Neural cell (in vitro differentiated cells): ENCODE data around the gene USP35. TPM values are rescaled to one million over a fixed set of nuclear protein-coding genes. Genes with fewer than 3 reads are reported as not detected.

Experiments
- H2AFZ ChIP-seq: fragments of 200-600, 300-800 bp; sonication (generic), shearing (Covaris generic); 2 replicates; pipeline ENCODE4 v1.6.0; 2014; ENCODE audit warnings: low read depth, mild to moderate bottlenecking, antibody characterized with exemption, low read length, moderate library complexity
- H3F3A ChIP-seq: fragments of 200-600 bp; shearing (Covaris generic); 2 replicates; pipeline ENCODE4 v1.6.1; 2016; ENCODE audit warnings: mild to moderate bottlenecking, moderate library complexity, mixed read lengths, antibody characterized with exemption, low read length; ENCODE audit not compliant: insufficient read depth, poor library complexity, severe bottlenecking
- H3K27ac ChIP-seq: fragments of 200-600, 300-800 bp; sonication (generic), shearing (Covaris generic); 2 replicates; pipeline ENCODE4 v1.5.1; 2014; ENCODE audit warnings: mild to moderate bottlenecking, low read length, moderate library complexity
- H3K27me3 ChIP-seq: fragments of 300-800, 200-600 bp; sonication (generic), shearing (Covaris generic); 2 replicates; pipeline ENCODE4 v1.6.0; 2014; ENCODE audit warnings: mild to moderate bottlenecking, low read depth, low read length, moderate library complexity; ENCODE audit not compliant: insufficient read depth
- H3K36me3 ChIP-seq: fragments of 300-800, 200-600 bp; sonication (generic), shearing (Covaris generic); 2 replicates; pipeline ENCODE4 v1.5.1; 2014; ENCODE audit warnings: mild to moderate bottlenecking, antibody characterized with exemption, low read length, moderate library complexity; ENCODE audit not compliant: insufficient read depth
- H3K4me2 ChIP-seq: fragments of 300-800, 200-600 bp; sonication (generic), shearing (Covaris generic); 2 replicates; pipeline ENCODE4 v1.6.0; 2014; ENCODE audit warnings: mild to moderate bottlenecking, low read length
- H3K4me3 ChIP-seq: fragments of 300-800, 200-600 bp; sonication (generic), shearing (Covaris generic); 2 replicates; pipeline ENCODE4 v1.5.1; 2014; ENCODE audit warnings: mild to moderate bottlenecking, low read length, moderate library complexity
- H3K79me2 ChIP-seq: fragments of 200-600 bp; shearing (Covaris generic); replicated peaks from 2 replicates; pipeline ENCODE4 v1.6.0; 2014; ENCODE audit warnings: mild to moderate bottlenecking, low read length, moderate library complexity; ENCODE audit not compliant: insufficient read depth
- H3K9ac ChIP-seq: fragments of 300-800, 200-600 bp; sonication (generic), shearing (Covaris generic); 2 replicates; pipeline ENCODE4 v1.6.1; 2016; ENCODE audit warnings: mild to moderate bottlenecking, low read length, mixed read lengths
- H3K9me2 ChIP-seq: fragments of 200-600 bp; shearing (Covaris generic); 2 replicates; pipeline ENCODE4 v1.6.1; 2016; ENCODE audit warnings: mild to moderate bottlenecking, low read length, mixed read lengths; ENCODE audit not compliant: insufficient read depth
- H3K9me3 ChIP-seq: fragments of 200-600, 300-800 bp; sonication (generic), shearing (Covaris generic); 2 replicates; pipeline ENCODE4 v1.6.1; 2016; ENCODE audit warnings: mild to moderate bottlenecking, mixed run types, low read length, moderate library complexity, mixed read lengths
- H4K20me1 ChIP-seq: fragments of 200-600 bp; shearing (Covaris generic); 2 replicates; pipeline ENCODE4 v1.6.1; 2016; ENCODE audit warnings: mild to moderate bottlenecking, mixed run types; ENCODE audit not compliant: insufficient read depth
- EP300 ChIP-seq: fragments of 450-650 bp; conservative IDR thresholded peaks from 2 replicates; pipeline ENCODE4 v1.6.1; 2014; ENCODE audit warnings: antibody characterized with exemption, mild to moderate bottlenecking, moderate library complexity; ENCODE audit not compliant: poor library complexity, severe bottlenecking
- EZH2 ChIP-seq: fragments of 200-600, 300-800 bp; shearing (Covaris generic), sonication (generic); IDR thresholded peaks from 2 replicates; pipeline ENCODE4 v1.6.1; 2014; ENCODE audit warnings: antibody characterized with exemption, low read length, borderline replicate concordance, mild to moderate bottlenecking; ENCODE audit not compliant: insufficient read depth, poor library complexity, severe bottlenecking
- MXI1 ChIP-seq: fragments of 450-650 bp; conservative IDR thresholded peaks from 2 replicates; pipeline ENCODE4 v1.6.1; 2014; ENCODE audit warnings: antibody characterized with exemption, mild to moderate bottlenecking; ENCODE audit not compliant: poor library complexity, severe bottlenecking
- POLR2AphosphoS5 ChIP-seq: IDR thresholded peaks from 2 replicates; pipeline ENCODE4 v1.6.1; 2012
- RAD21 ChIP-seq: fragments of 450-650 bp; conservative IDR thresholded peaks from 2 replicates; pipeline ENCODE4 v1.6.1; 2014; ENCODE audit warnings: antibody characterized with exemption, mild to moderate bottlenecking, moderate library complexity
- SMC3 ChIP-seq: fragments of 450-650 bp; conservative IDR thresholded peaks from 2 replicates; pipeline ENCODE4 v1.6.1; 2014; ENCODE audit warnings: antibody characterized with exemption, mild to moderate bottlenecking, moderate library complexity; ENCODE audit not compliant: poor library complexity
- TAF1 ChIP-seq: IDR thresholded peaks from 2 replicates; pipeline ENCODE4 v1.6.1; 2012; ENCODE audit warnings: low read depth
- polyA plus RNA-seq: library from polyadenylated mRNA; depleted of rRNA; stranded (reverse); fragments of >200 nt; gene quantifications from 2 replicates; pipeline ENCODE4 v1.2.3, GENCODE V29; 2014
- TF ChIP-seq, protein P1 (sequence below): IDR thresholded peaks from 2 replicates; pipeline ENCODE4 v1.6.1; 2012; ENCODE audit warnings: borderline replicate concordance
- TF ChIP-seq, protein P2 (sequence below): fragments of 450-650 bp; IDR thresholded peaks from 2 replicates; pipeline ENCODE4 v1.5.1; 2014; ENCODE audit warnings: antibody characterized with exemption, mild to moderate bottlenecking, moderate library complexity; ENCODE audit not compliant: poor library complexity, severe bottlenecking

The USP35 gene
- polyA plus RNA-seq, 1 donor from 2014 or later, result 12.9 TPM

DNA sequence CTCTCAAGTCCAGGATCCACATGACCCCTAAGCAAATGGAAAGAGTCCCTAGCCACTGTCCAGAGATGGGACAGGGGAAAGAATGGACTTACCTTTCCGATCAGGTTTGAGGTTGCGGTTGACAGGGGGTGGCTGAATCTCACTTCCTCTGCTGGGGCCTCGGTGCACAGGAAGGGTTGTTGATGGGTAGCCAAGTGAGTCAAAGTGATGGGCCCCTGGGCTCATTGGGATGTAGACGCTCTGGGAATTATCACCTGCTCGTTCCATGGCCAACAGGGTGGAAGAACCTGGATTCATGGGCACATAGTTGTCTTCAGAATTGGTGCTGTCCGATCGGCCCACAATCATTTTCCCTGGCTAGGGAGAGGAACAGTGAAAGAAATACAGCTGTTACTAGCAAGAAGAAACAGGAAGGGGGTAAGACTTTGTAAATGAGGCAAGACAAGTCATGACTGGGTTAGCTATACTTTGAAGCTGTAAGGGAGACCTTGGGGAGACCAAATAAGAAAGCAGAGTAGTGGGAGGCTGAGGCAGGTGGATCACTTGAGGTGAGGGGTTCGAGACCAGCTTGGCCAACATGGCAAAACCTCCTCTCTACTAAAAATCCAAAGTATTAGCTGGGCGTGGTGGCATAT is 34.7 kb downstream of the USP35 start:
- Histone ChIP-seq H3K27me3 (no peaks in the 10 kb centered on the region), H3F3A (no peaks in the 10 kb centered on the region), H3K9me3 (no peaks in the 10 kb centered on the region), H3K79me2 (no peaks in the 10 kb centered on the region), H3K36me3 (peaks cover 11% of the 10 kb centered on the region), H3K9ac (no peak overlapping the region), H3K4me3 (no peak overlapping the region), H2AFZ (no peak overlapping the region), H4K20me1 (no peaks in the 10 kb centered on the region), H3K4me2 (no peak overlapping the region), H3K9me2 (no peaks in the 10 kb centered on the region), H3K27ac (no peak overlapping the region)
- no peak for TF ChIP-seq EP300
- TF ChIP-seq, protein P1, sequence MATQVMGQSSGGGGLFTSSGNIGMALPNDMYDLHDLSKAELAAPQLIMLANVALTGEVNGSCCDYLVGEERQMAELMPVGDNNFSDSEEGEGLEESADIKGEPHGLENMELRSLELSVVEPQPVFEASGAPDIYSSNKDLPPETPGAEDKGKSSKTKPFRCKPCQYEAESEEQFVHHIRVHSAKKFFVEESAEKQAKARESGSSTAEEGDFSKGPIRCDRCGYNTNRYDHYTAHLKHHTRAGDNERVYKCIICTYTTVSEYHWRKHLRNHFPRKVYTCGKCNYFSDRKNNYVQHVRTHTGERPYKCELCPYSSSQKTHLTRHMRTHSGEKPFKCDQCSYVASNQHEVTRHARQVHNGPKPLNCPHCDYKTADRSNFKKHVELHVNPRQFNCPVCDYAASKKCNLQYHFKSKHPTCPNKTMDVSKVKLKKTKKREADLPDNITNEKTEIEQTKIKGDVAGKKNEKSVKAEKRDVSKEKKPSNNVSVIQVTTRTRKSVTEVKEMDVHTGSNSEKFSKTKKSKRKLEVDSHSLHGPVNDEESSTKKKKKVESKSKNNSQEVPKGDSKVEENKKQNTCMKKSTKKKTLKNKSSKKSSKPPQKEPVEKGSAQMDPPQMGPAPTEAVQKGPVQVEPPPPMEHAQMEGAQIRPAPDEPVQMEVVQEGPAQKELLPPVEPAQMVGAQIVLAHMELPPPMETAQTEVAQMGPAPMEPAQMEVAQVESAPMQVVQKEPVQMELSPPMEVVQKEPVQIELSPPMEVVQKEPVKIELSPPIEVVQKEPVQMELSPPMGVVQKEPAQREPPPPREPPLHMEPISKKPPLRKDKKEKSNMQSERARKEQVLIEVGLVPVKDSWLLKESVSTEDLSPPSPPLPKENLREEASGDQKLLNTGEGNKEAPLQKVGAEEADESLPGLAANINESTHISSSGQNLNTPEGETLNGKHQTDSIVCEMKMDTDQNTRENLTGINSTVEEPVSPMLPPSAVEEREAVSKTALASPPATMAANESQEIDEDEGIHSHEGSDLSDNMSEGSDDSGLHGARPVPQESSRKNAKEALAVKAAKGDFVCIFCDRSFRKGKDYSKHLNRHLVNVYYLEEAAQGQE, result no peak
- no peak for TF ChIP-seq RAD21
- TF ChIP-seq POLR2AphosphoS5, result no peak
- TF ChIP-seq SMC3, result no peak
- no peak for TF ChIP-seq TAF1
- TF ChIP-seq, protein P2, sequence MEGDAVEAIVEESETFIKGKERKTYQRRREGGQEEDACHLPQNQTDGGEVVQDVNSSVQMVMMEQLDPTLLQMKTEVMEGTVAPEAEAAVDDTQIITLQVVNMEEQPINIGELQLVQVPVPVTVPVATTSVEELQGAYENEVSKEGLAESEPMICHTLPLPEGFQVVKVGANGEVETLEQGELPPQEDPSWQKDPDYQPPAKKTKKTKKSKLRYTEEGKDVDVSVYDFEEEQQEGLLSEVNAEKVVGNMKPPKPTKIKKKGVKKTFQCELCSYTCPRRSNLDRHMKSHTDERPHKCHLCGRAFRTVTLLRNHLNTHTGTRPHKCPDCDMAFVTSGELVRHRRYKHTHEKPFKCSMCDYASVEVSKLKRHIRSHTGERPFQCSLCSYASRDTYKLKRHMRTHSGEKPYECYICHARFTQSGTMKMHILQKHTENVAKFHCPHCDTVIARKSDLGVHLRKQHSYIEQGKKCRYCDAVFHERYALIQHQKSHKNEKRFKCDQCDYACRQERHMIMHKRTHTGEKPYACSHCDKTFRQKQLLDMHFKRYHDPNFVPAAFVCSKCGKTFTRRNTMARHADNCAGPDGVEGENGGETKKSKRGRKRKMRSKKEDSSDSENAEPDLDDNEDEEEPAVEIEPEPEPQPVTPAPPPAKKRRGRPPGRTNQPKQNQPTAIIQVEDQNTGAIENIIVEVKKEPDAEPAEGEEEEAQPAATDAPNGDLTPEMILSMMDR, result no peak
- TF ChIP-seq MXI1, result no peak
- TF ChIP-seq EZH2, result no peak

DNA sequence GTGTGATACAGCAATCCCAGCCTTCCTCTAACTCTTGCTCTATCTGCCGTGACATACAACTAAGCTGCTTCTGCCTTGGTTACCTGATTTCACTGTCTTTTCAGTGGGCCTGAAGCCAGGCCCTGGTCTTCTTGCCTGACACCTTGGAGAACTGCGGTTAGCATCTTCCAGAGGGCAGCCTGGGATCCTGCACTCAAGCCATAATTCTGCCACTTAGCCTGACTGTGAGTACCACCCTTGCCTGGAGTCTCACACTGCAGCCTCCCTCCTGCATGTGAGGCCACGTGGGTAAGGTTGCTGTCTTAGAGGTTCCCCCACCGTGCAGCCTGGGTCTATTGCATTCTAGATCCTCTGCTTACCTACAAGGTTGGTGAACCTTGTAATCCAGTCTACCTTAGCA is 35.8 kb downstream of the USP35 start:
- TF ChIP-seq EZH2, result no peak
- no peak for TF ChIP-seq MXI1
- TF ChIP-seq RAD21, result no peak
- TF ChIP-seq EP300, result no peak
- TF ChIP-seq SMC3, result no peak
- TF ChIP-seq, protein P2, result no peak
- no peak for TF ChIP-seq TAF1
- no peak for TF ChIP-seq POLR2AphosphoS5
- TF ChIP-seq, protein P1, result no peak

More for the DNA sequence above, 35.8 kb downstream of the USP35 start:
- H3K4me3 ChIP-seq, result no peak overlapping the region
- H3F3A ChIP-seq, result no peaks in the 10 kb centered on the region
- no peaks in the 10 kb centered on the region for H4K20me1 ChIP-seq
- H3K27me3 ChIP-seq, result no peaks in the 10 kb centered on the region
- H3K27ac ChIP-seq, result no peak overlapping the region
- no peak overlapping the region for H3K9ac ChIP-seq
- H3K9me3 ChIP-seq, result no peaks in the 10 kb centered on the region
- H2AFZ ChIP-seq, result no peak overlapping the region
- H3K4me2 ChIP-seq, result no peak overlapping the region
- no peaks in the 10 kb centered on the region for H3K79me2 ChIP-seq
- H3K36me3 ChIP-seq, result peaks cover 6% of the 10 kb centered on the region
- H3K9me2 ChIP-seq, result no peaks in the 10 kb centered on the region
